ENCODE data around the gene DNAJB9.

The DNAJB9 gene

DNA sequence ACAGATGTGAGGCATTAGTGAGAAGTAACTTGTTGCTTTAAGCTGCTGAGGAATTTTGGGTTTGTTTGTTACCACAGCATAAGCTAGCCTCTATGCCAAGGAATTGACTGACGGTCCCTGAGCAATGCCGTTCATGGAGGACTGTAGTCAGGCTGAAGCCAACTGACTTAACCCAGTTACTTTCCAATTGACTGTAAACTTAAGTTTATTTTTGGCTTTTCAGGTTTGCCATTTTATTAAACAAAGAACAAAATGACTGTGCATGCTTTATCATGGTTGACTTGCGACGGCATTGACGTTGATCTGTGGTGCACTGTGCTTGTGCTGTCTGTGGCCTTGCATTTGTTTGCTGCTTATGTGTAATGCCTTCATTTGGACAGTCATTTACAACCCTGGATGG is 53.5 kb downstream of the DNAJB9 start:
- H3K36me3 ChIP-seq (ENCODE audit: control insufficient read depth in 2 of 2, insufficient read depth in 1 of 2, low read length in 2 of 2), result no peaks in the 10 kb centered on the region
- POLR2A ChIA-PET, result no interaction called here
- H3K4me3 ChIP-seq (ENCODE audit: low read depth, low read length), result no peak overlapping the region
- no peaks in the 10 kb centered on the region for H3K9me3 ChIP-seq (ENCODE audit: control insufficient read depth, insufficient read depth, low read depth, low read length)
- no peak overlapping the region for H3K27ac ChIP-seq (ENCODE audit: extremely low read depth, low read depth, low read length)
- CTCF ChIA-PET, result no interaction called here
- TF ChIP-seq ZNF214 (tag by site-specific recombination; IDR thresholded peaks at IDR 0.05; ENCODE audit: borderline replicate concordance), result no peak
- TF ChIP-seq, protein P1, sequence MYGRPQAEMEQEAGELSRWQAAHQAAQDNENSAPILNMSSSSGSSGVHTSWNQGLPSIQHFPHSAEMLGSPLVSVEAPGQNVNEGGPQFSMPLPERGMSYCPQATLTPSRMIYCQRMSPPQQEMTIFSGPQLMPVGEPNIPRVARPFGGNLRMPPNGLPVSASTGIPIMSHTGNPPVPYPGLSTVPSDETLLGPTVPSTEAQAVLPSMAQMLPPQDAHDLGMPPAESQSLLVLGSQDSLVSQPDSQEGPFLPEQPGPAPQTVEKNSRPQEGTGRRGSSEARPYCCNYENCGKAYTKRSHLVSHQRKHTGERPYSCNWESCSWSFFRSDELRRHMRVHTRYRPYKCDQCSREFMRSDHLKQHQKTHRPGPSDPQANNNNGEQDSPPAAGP (tag by site-specific recombination; IDR thresholded peaks at IDR 0.05), result no peak
- TF ChIP-seq, protein P2, sequence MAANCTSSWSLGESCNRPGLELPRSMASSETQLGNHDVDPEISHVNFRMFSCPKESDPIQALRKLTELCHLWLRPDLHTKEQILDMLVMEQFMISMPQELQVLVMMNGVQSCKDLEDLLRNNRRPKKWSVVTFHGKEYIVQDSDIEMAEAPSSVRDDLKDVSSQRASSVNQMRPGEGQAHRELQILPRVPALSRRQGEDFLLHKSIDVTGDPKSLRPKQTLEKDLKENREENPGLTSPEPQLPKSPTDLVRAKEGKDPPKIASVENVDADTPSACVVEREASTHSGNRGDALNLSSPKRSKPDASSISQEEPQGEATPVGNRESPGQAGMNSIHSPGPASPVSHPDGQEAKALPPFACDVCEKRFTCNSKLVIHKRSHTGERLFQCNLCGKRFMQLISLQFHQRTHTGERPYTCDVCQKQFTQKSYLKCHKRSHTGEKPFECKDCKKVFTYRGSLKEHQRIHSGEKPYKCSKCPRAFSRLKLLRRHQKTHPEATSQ (tag by site-specific recombination; IDR thresholded peaks at IDR 0.05), result no peak
- TF ChIP-seq ZNF530 (tag by site-specific recombination; IDR thresholded peaks at IDR 0.05; ENCODE audit: low read depth), result no peak
- TF ChIP-seq KLF1 (tag by site-specific recombination; IDR thresholded peaks at IDR 0.05), result no peak
- TF ChIP-seq ZNF404 (tag by site-specific recombination; IDR thresholded peaks at IDR 0.05), result no peak
- no peak for TF ChIP-seq ZNF157 (tag by site-specific recombination; IDR thresholded peaks at IDR 0.05)
- no peak for TF ChIP-seq ZSCAN16 (tag by site-specific recombination; IDR thresholded peaks at IDR 0.05)
- TF ChIP-seq, protein P3, sequence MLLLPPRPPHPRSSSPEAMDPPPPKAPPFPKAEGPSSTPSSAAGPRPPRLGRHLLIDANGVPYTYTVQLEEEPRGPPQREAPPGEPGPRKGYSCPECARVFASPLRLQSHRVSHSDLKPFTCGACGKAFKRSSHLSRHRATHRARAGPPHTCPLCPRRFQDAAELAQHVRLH (tag by site-specific recombination; IDR thresholded peaks at IDR 0.05), result no peak
- no peak for TF ChIP-seq ZIC2 (tag by site-specific recombination; IDR thresholded peaks at IDR 0.05)
- no peak for TF ChIP-seq ZNF2 (tag by site-specific recombination; IDR thresholded peaks at IDR 0.05)
- TF ChIP-seq ZNF211 (tag by site-specific recombination; IDR thresholded peaks at IDR 0.05; ENCODE audit: low read depth), result no peak
- TF ChIP-seq, protein P4, sequence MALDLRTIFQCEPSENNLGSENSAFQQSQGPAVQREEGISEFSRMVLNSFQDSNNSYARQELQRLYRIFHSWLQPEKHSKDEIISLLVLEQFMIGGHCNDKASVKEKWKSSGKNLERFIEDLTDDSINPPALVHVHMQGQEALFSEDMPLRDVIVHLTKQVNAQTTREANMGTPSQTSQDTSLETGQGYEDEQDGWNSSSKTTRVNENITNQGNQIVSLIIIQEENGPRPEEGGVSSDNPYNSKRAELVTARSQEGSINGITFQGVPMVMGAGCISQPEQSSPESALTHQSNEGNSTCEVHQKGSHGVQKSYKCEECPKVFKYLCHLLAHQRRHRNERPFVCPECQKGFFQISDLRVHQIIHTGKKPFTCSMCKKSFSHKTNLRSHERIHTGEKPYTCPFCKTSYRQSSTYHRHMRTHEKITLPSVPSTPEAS (tag by site-specific recombination; IDR thresholded peaks at IDR 0.05), result no peak
- no peak for TF ChIP-seq GLI4 (tag by site-specific recombination; IDR thresholded peaks at IDR 0.05)
- no peak for TF ChIP-seq ZNF544 (tag by site-specific recombination; IDR thresholded peaks at IDR 0.05)
- no peak for TF ChIP-seq HOXA7 (CRISPR knock-in tag; IDR thresholded peaks at IDR 0.05; ENCODE audit: borderline replicate concordance)
- TF ChIP-seq ZNF623 (tag by site-specific recombination; IDR thresholded peaks at IDR 0.05), result no peak
- no peaks in the 10 kb centered on the region for H3K4me1 ChIP-seq (ENCODE audit: control insufficient read depth, insufficient read depth, low read length)
